IPS DF 6.9 (cell line): ENCODE measurements around the gene KCMF1.

Experiments used
- DNase-seq: peaks from one replicate; pipeline ENCODE4 v3.0.0-alpha.2; 2013; ENCODE audit warnings: low read depth, low spot score
- H3K27ac ChIP-seq: one replicate; pipeline ENCODE4 v1.5.1; 2013; ENCODE audit warnings: low read length, control low read depth
- H3K27me3 ChIP-seq: 2 replicates; pipeline ENCODE4 v1.6.1; 2013; ENCODE audit warnings: mild to moderate bottlenecking, low read length; ENCODE audit not compliant: control insufficient read depth, insufficient read depth
- H3K36me3 ChIP-seq: 2 replicates; pipeline ENCODE4 v1.6.1; 2013; ENCODE audit warnings: low read length; ENCODE audit not compliant: control insufficient read depth, insufficient read depth
- H3K4me1 ChIP-seq: 2 replicates; pipeline ENCODE4 v1.6.1; 2013; ENCODE audit warnings: low read length; ENCODE audit not compliant: control insufficient read depth, insufficient read depth
- H3K4me3 ChIP-seq: 2 replicates; pipeline ENCODE4 v1.5.1; 2013; ENCODE audit warnings: mild to moderate bottlenecking, low read length
- H3K9me3 ChIP-seq: 2 replicates; pipeline ENCODE4 v1.6.1; 2013; ENCODE audit warnings: low read length, inconsistent platforms; ENCODE audit not compliant: control insufficient read depth, insufficient read depth
- WGBS: extraction: QIAGEN DNeasy Blood & Tissue Kit; methylation state at CpG from one replicate; pipeline ENCODE4 v1.1.7; 2013; ENCODE audit warnings: mixed read lengths, missing lambda C conversion rate; ENCODE audit not compliant: insufficient read length, insufficient coverage; 5-methylcytosine and 5-hydroxymethylcytosine counted together

KCMF1 gene

DNA sequence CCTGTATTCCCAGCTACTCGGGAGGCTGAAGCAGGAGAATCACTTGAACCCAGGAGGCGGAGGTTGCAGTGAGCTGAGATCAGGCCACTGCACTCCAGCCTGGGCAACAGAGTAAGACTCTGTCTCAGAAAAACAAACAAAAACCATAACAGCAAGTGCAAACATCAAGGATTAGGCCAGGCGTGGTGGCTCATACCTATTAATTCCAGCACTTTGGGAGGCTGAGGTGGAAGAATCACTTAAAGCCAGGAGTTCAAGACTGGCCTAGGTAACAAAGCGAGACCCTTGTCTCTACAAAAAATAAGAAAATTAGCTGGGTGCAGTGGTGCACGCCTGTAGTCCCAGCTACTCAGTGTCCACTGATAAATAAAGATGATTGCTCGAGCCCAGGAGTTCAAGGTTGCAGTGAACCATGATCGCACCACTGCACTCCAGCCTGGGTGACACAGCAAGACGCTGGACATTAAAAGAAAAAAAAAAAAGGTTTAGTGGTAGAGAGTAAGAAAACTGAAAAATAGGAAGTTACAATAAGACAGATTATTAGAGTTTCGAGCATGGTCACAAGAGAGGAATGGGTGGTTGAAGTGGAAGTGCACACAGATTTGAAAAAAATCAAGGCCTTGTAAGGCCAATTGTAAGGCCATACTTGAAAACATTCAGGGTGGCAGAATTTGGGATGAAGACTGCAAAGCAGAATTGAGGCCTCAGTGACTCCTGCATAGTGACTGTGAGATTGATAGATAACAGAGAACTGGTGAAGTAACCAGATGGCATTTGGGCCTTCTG, 6.4 kb upstream of the KCMF1 start:
- Histone ChIP-seq H3K4me3 (no peak overlapping the region), H3K9me3 (no peaks in the 10 kb centered on the region), H3K27ac (no peak overlapping the region), H3K36me3 (peaks cover 4% of the 10 kb centered on the region; the same call in 1 of the 2 replicates), H3K4me1 (no peaks in the 10 kb centered on the region; the same call in 1 of the 2 replicates), H3K27me3 (no peaks in the 10 kb centered on the region)
- DNase-seq, result no peak
- 100% methylated on average over 1 of the region's 9 CpGs for WGBS

DNA sequence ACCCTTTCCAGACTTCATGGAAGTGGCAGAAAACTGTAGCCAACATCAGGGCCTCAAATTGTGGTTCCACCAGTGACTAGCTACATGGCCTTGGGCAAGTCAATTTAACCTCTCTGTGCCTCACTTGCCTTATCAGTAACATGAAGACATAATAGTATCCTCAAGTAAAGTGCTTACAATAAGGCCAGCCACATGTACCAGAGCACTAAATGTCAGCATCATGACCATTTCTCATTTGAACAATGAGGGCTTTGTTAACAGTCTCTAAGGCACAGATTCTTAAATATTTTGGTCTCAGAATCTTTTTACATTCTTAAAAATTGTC, 5.8 kb upstream of the KCMF1 start:
- no peak overlapping the region for H3K27ac ChIP-seq
- H3K36me3 ChIP-seq, result peaks cover 4% of the 10 kb centered on the region; the same call in 1 of the 2 replicates
- H3K27me3 ChIP-seq, result no peaks in the 10 kb centered on the region
- no peak overlapping the region for H3K4me3 ChIP-seq
- H3K4me1 ChIP-seq, result no peaks in the 10 kb centered on the region; the same call in 1 of the 2 replicates
- H3K9me3 ChIP-seq, result no peaks in the 10 kb centered on the region
- DNase-seq, result no peak

DNA sequence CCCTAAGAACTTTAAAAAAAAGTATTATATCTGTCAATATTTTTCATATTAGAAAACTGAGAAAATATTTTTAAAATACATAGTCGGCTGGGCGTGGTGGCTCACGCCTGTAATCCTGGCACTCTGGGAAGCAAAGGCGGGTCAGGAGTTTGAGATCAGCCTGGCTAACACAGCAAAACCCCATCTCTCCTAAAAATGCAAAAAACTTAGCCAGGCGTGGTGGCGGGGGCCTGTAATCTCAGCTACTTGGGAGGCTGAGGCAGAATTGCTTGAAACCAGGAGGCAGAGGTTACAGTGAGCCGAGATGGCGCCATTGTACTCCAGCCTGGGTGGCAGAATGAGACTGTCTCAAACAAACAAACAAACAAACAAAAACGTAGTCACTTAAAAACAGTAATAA, 5.1 kb upstream of the KCMF1 start:
- Histone ChIP-seq H3K27me3 (no peaks in the 10 kb centered on the region), H3K4me3 (no peak overlapping the region), H3K9me3 (no peaks in the 10 kb centered on the region), H3K27ac (no peak overlapping the region), H3K4me1 (no peaks in the 10 kb centered on the region; the same call in 1 of the 2 replicates), H3K36me3 (peaks cover 4% of the 10 kb centered on the region; the same call in 1 of the 2 replicates)
- DNase-seq, result no peak
- no CpG with 5 or more reads among the region's 9 CpGs for WGBS

GRCh38 chr2:84966731-84967130, 4.2 kb upstream of the KCMF1 start:
- Histone ChIP-seq H3K4me1 (no peaks in the 10 kb centered on the region; the same call in 1 of the 2 replicates), H3K27me3 (no peaks in the 10 kb centered on the region), H3K36me3 (peaks cover 4% of the 10 kb centered on the region; the same call in 1 of the 2 replicates), H3K9me3 (no peaks in the 10 kb centered on the region), H3K4me3 (no peak overlapping the region), H3K27ac (no peak overlapping the region)
- no peak for DNase-seq
- no CpG with 5 or more reads among the region's 7 CpGs for WGBS

- no peaks in the 10 kb centered on the region; the same call in 1 of the 2 replicates for H3K36me3 ChIP-seq
- no peak overlapping the region for H3K27ac ChIP-seq
- no peaks in the 10 kb centered on the region; the same call in 1 of the 2 replicates for H3K4me1 ChIP-seq
- no peaks in the 10 kb centered on the region for H3K27me3 ChIP-seq
- no peak for DNase-seq
- peak overlapping the region; percentile 97 for H3K4me3 ChIP-seq
- no peaks in the 10 kb centered on the region for H3K9me3 ChIP-seq
- WGBS, result no CpG with 5 or more reads among the region's 10 CpGs
Measured at GRCh38 chr2:84969511-84970209, 1.3 kb upstream of the KCMF1 start.

- WGBS, result no CpG with 5 or more reads among the region's 65 CpGs
- Histone ChIP-seq H3K4me3 (peak overlapping the region; percentile 97), H3K4me1 (no peaks in the 10 kb centered on the region; the same call in 1 of the 2 replicates), H3K27ac (no peak overlapping the region), H3K9me3 (no peaks in the 10 kb centered on the region), H3K27me3 (no peaks in the 10 kb centered on the region), H3K36me3 (no peaks in the 10 kb centered on the region; the same call in 1 of the 2 replicates)
- DNase-seq, result no peak
Measured at GRCh38 chr2:84970210-84970867, 622 bp upstream of the KCMF1 start.

- Histone ChIP-seq H3K27ac (no peak overlapping the region), H3K27me3 (no peaks in the 10 kb centered on the region), H3K4me3 (peak overlapping the region; percentile 97), H3K36me3 (no peaks in the 10 kb centered on the region; the same call in 1 of the 2 replicates), H3K9me3 (no peaks in the 10 kb centered on the region), H3K4me1 (no peaks in the 10 kb centered on the region; the same call in 1 of the 2 replicates)
- no CpG with 5 or more reads among the region's 99 CpGs for WGBS
- DNase-seq, result no peak
Measured at GRCh38 chr2:84971510-84972206, 697 bp downstream of the KCMF1 start.

DNA sequence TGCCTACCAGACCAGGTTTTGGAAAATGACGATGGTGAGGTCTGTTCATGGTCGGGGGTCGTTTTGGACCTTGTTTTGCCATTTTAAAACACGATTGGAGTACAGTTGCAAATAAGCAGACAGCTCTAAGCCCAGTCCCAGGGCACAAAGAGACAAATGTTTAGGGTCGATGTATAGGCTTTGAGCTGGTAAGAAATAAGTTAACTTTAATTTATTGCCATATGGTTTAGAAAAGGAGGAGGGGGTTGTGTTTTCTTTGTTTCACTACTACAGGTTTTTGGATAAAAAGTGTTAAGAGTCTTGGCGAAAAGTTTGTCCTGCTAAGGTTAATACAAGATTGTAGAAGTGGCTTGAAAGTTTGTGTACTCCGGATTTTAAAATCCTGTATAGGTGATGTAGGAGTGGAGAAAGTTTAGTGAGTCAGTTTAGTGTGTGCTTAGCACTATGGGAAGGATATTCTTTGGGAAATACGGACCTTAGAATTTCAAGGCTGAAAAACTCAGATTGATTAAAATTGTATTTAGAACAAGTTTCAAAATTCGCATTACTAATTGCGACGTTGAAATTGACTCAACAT, 1.3 kb downstream of the KCMF1 start:
- no peak for DNase-seq
- no peaks in the 10 kb centered on the region; the same call in 1 of the 2 replicates for H3K36me3 ChIP-seq
- H3K27me3 ChIP-seq, result no peaks in the 10 kb centered on the region
- no peak overlapping the region for H3K27ac ChIP-seq
- H3K4me3 ChIP-seq, result peak overlapping the region; percentile 97
- no CpG with 5 or more reads among the region's 11 CpGs for WGBS
- no peaks in the 10 kb centered on the region; the same call in 1 of the 2 replicates for H3K4me1 ChIP-seq
- no peaks in the 10 kb centered on the region for H3K9me3 ChIP-seq

- H3K27me3 ChIP-seq, result no peaks in the 10 kb centered on the region
- WGBS, result no CpG with 5 or more reads among the region's 4 CpGs
- no peaks in the 10 kb centered on the region; the same call in 1 of the 2 replicates for H3K36me3 ChIP-seq
- H3K4me1 ChIP-seq, result no peaks in the 10 kb centered on the region; the same call in 1 of the 2 replicates
- no peak overlapping the region for H3K27ac ChIP-seq
- peak overlapping the region; percentile 25; the same call in 1 of the 2 replicates for H3K4me3 ChIP-seq
- DNase-seq, result no peak
- no peaks in the 10 kb centered on the region for H3K9me3 ChIP-seq
Measured at GRCh38 chr2:84972932-84973331, 2.0 kb downstream of the KCMF1 start.
